ENCODE data around the gene ENTPD3. TPM values are rescaled to one million over a fixed set of nuclear protein-coding genes. Genes with fewer than 3 reads are reported as not detected.
A peak's percentile ranks its signal among the peaks of the same experiment; 100 is the strongest.

Gene ENTPD3
- total RNA-seq, 1 donor from 2014 or later, result 0.87 TPM

- Mint-ChIP-seq H3K9me3 (peaks cover 3% of the 10 kb centered on the region), H3K4me3 (peak overlapping the region; percentile 75), H3K4me1 (peaks cover 12% of the 10 kb centered on the region), H3K27me3 (ENCODE audit: low read depth) (peaks cover 57% of the 10 kb centered on the region), H3K36me3 (no peaks in the 10 kb centered on the region), H3K27ac (no peak overlapping the region)
- TF ChIP-seq CTCF (IDR thresholded peaks at IDR 0.05; ENCODE audit: unreplicated experiment), result no peak
- DNase-seq (ENCODE audit: low spot score in 2 of 2, unreplicated experiment in 2 of 2), result no peak
Measured at GRCh38 chr3:40387895-40388254, 891 bp downstream of the ENTPD3 start.

GRCh38 chr3:40396406-40396805, 9.4 kb downstream of the ENTPD3 start:
- Mint-ChIP-seq H3K27ac (no peak overlapping the region), H3K4me3 (no peak overlapping the region), H3K4me1 (peaks cover 21% of the 10 kb centered on the region), H3K9me3 (no peaks in the 10 kb centered on the region), H3K36me3 (no peaks in the 10 kb centered on the region), H3K27me3 (ENCODE audit: low read depth) (no peaks in the 10 kb centered on the region)
- no peak for TF ChIP-seq CTCF (IDR thresholded peaks at IDR 0.05; ENCODE audit: unreplicated experiment)
- no peak for DNase-seq (ENCODE audit: low spot score in 2 of 2, unreplicated experiment in 2 of 2)

- Mint-ChIP-seq H3K27me3 (ENCODE audit: low read depth) (no peaks in the 10 kb centered on the region), H3K27ac (no peak overlapping the region), H3K36me3 (no peaks in the 10 kb centered on the region), H3K4me1 (peaks cover 21% of the 10 kb centered on the region), H3K4me3 (no peak overlapping the region), H3K9me3 (no peaks in the 10 kb centered on the region)
- no peak for DNase-seq (ENCODE audit: low spot score in 2 of 2, unreplicated experiment in 2 of 2)
- TF ChIP-seq CTCF (IDR thresholded peaks at IDR 0.05; ENCODE audit: unreplicated experiment), result no peak
Measured at GRCh38 chr3:40397129-40397528, 10.1 kb downstream of the ENTPD3 start.

GRCh38 chr3:40397912-40398311, 10.9 kb downstream of the ENTPD3 start:
- Mint-ChIP-seq H3K4me1 (peaks cover 21% of the 10 kb centered on the region), H3K36me3 (no peaks in the 10 kb centered on the region), H3K4me3 (no peak overlapping the region), H3K9me3 (no peaks in the 10 kb centered on the region), H3K27ac (peak overlapping the region; percentile 41), H3K27me3 (ENCODE audit: low read depth) (no peaks in the 10 kb centered on the region)
- no peak for TF ChIP-seq CTCF (IDR thresholded peaks at IDR 0.05; ENCODE audit: unreplicated experiment)
- DNase-seq (ENCODE audit: low spot score in 2 of 2, unreplicated experiment in 2 of 2), result no peak

- Mint-ChIP-seq H3K27ac (peak overlapping the region; percentile 41), H3K36me3 (no peaks in the 10 kb centered on the region), H3K9me3 (no peaks in the 10 kb centered on the region), H3K27me3 (ENCODE audit: low read depth) (no peaks in the 10 kb centered on the region), H3K4me1 (peaks cover 21% of the 10 kb centered on the region), H3K4me3 (no peak overlapping the region)
- no peak for DNase-seq (ENCODE audit: low spot score in 2 of 2, unreplicated experiment in 2 of 2)
- no peak for TF ChIP-seq CTCF (IDR thresholded peaks at IDR 0.05; ENCODE audit: unreplicated experiment)
Measured at GRCh38 chr3:40398346-40398745, 11.4 kb downstream of the ENTPD3 start.

- no peak for DNase-seq (ENCODE audit: low spot score in 2 of 2, unreplicated experiment in 2 of 2)
- no peaks in the 10 kb centered on the region for H3K27me3 Mint-ChIP-seq (ENCODE audit: low read depth)
- H3K9me3 Mint-ChIP-seq, result no peaks in the 10 kb centered on the region
- no peaks in the 10 kb centered on the region for H3K36me3 Mint-ChIP-seq
- TF ChIP-seq CTCF (IDR thresholded peaks at IDR 0.05; ENCODE audit: unreplicated experiment), result no peak
- no peaks in the 10 kb centered on the region for H3K4me1 Mint-ChIP-seq
- no peak overlapping the region for H3K27ac Mint-ChIP-seq
- no peak overlapping the region for H3K4me3 Mint-ChIP-seq
Measured at GRCh38 chr3:40404591-40405198, 17.7 kb downstream of the ENTPD3 start.
